Measurements from ENCODE around the gene PIGV.

DNA sequence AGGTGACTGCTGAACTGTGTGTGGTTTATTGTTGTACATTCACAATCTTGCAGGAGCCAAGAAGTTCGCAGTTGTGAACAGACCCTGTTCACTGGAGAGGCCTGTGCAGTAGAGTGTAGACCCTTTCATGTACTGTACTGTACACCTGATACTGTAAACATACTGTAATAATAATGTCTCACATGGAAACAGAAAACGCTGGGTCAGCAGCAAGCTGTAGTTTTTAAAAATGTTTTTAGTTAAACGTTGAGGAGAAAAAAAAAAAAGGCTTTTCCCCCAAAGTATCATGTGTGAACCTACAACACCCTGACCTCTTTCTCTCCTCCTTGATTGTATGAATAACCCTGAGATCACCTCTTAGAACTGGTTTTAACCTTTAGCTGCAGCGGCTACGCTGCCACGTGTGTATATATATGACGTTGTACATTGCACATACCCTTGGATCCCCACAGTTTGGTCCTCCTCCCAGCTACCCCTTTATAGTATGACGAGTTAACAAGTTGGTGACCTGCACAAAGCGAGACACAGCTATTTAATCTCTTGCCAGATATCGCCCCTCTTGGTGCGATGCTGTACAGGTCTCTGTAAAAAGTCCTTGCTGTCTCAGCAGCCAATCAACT lies 6.4 kb upstream of the PIGV start:
- TF ChIP-seq POLR2A (IDR thresholded peaks at IDR 0.05; ENCODE audit: borderline replicate concordance, extremely low read depth, insufficient read depth, insufficient read length) (no peak), TCF7L2 (IDR thresholded peaks at IDR 0.05; ENCODE audit: borderline replicate concordance, extremely low read depth, insufficient read depth, insufficient read length) (no peak), SP1 (IDR thresholded peaks at IDR 0.05; ENCODE audit: low read depth) (no peak), SRF (IDR thresholded peaks at IDR 0.05; ENCODE audit: low read depth) (no peak), POLR2AphosphoS5 (IDR thresholded peaks at IDR 0.05; ENCODE audit: low read depth, low read length) (no peak), EZH2phosphoT487 (IDR thresholded peaks at IDR 0.05; ENCODE audit: borderline replicate concordance) (no peak)
- TF ChIP-seq, protein P1, sequence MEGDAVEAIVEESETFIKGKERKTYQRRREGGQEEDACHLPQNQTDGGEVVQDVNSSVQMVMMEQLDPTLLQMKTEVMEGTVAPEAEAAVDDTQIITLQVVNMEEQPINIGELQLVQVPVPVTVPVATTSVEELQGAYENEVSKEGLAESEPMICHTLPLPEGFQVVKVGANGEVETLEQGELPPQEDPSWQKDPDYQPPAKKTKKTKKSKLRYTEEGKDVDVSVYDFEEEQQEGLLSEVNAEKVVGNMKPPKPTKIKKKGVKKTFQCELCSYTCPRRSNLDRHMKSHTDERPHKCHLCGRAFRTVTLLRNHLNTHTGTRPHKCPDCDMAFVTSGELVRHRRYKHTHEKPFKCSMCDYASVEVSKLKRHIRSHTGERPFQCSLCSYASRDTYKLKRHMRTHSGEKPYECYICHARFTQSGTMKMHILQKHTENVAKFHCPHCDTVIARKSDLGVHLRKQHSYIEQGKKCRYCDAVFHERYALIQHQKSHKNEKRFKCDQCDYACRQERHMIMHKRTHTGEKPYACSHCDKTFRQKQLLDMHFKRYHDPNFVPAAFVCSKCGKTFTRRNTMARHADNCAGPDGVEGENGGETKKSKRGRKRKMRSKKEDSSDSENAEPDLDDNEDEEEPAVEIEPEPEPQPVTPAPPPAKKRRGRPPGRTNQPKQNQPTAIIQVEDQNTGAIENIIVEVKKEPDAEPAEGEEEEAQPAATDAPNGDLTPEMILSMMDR (IDR thresholded peaks at IDR 0.05 in 2 of 3, conservative IDR thresholded peaks at IDR 0.05 in 1 of 3; ENCODE audit: borderline replicate concordance in 1 of 3, insufficient read depth in 1 of 3, low read depth in 2 of 3, low read length in 2 of 3) = no peak
- TF ChIP-seq, protein P2, sequence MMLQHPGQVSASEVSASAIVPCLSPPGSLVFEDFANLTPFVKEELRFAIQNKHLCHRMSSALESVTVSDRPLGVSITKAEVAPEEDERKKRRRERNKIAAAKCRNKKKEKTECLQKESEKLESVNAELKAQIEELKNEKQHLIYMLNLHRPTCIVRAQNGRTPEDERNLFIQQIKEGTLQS (IDR thresholded peaks at IDR 0.05) = no peak

Measured in HCT116 (cell line).